ENCODE measurements around the gene TEX47. TPM values are rescaled to one million over a fixed set of nuclear protein-coding genes. Genes with fewer than 3 reads are reported as not detected.

Gene TEX47
- total RNA-seq, 1 experiment from 2014 or later, result not detected

DNA sequence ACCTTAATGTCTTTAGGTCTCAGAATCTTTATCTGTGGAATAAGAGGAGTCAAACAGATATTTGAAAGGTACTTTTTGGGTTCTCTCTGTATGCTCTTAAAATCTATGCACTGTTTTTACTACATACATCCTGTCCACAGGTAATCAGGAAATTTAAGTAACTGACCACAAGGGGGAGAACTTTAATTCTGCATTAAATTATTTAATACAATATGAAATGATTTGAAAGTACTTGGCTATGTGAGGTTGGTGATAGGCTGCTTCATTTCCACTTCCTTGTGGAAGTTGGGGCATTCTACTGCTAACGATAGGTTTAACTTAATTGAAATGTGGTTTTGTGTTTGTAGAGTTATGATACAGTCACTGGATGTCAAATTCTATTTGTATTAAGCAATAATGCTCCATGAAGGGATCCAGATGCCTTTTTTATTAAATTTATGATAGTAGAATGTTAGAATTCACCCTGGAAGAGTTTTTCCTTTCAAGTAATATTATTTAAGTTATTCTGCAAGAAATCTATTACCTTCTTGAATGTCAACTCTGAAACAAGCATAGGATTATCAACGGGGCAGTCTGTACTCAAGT lies 6.0 kb downstream of the TEX47 start:
- ChIA-PET POLR2A (no interaction called here), CTCF (no interaction called here)
- Mint-ChIP-seq H3K36me3 (no peaks in the 10 kb centered on the region), H3K27me3 (ENCODE audit: low read depth) (no peaks in the 10 kb centered on the region), H3K27ac (no peak overlapping the region), H3K9me3 (no peaks in the 10 kb centered on the region), H3K4me1 (no peaks in the 10 kb centered on the region), H3K4me3 (no peak overlapping the region)
- TF ChIP-seq SMAD3 (CRISPR knock-in tag; IDR thresholded peaks at IDR 0.05; ENCODE audit: borderline replicate concordance) (no peak), NFE2L1 (CRISPR knock-in tag; IDR thresholded peaks at IDR 0.05) (no peak)
- TF ChIP-seq, protein P1, sequence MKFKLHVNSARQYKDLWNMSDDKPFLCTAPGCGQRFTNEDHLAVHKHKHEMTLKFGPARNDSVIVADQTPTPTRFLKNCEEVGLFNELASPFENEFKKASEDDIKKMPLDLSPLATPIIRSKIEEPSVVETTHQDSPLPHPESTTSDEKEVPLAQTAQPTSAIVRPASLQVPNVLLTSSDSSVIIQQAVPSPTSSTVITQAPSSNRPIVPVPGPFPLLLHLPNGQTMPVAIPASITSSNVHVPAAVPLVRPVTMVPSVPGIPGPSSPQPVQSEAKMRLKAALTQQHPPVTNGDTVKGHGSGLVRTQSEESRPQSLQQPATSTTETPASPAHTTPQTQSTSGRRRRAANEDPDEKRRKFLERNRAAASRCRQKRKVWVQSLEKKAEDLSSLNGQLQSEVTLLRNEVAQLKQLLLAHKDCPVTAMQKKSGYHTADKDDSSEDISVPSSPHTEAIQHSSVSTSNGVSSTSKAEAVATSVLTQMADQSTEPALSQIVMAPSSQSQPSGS (CRISPR knock-in tag; IDR thresholded peaks at IDR 0.05; ENCODE audit: borderline replicate concordance, low read depth), result no peak
- TF ChIP-seq, protein P2, sequence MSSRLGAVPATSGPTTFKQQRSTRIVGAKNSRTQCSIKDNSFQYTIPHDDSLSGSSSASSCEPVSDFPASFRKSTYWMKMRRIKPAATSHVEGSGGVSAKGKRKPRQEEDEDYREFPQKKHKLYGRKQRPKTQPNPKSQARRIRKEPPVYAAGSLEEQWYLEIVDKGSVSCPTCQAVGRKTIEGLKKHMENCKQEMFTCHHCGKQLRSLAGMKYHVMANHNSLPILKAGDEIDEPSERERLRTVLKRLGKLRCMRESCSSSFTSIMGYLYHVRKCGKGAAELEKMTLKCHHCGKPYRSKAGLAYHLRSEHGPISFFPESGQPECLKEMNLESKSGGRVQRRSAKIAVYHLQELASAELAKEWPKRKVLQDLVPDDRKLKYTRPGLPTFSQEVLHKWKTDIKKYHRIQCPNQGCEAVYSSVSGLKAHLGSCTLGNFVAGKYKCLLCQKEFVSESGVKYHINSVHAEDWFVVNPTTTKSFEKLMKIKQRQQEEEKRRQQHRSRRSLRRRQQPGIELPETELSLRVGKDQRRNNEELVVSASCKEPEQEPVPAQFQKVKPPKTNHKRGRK (CRISPR knock-in tag; IDR thresholded peaks at IDR 0.05; ENCODE audit: borderline replicate concordance), result no peak
- DNase-seq (ENCODE audit: low spot score) (no peak), ATAC-seq (no peak; the same call in 1 of the 2 replicates)

- H3K27ac Mint-ChIP-seq, result no peak overlapping the region
- no peaks in the 10 kb centered on the region for H3K9me3 Mint-ChIP-seq
- POLR2A ChIA-PET, result no interaction called here
- CTCF ChIA-PET, result no interaction called here
- no peak for DNase-seq (ENCODE audit: low spot score)
- no peak for ATAC-seq
- no peak overlapping the region for H3K4me3 Mint-ChIP-seq
- no peaks in the 10 kb centered on the region for H3K36me3 Mint-ChIP-seq
- TF ChIP-seq MXD4 (CRISPR knock-in tag; IDR thresholded peaks at IDR 0.05; ENCODE audit: borderline replicate concordance) (no peak), FOXP4 (CRISPR knock-in tag; IDR thresholded peaks at IDR 0.05) (no peak)
- no peaks in the 10 kb centered on the region for H3K4me1 Mint-ChIP-seq
- H3K27me3 Mint-ChIP-seq (ENCODE audit: low read depth), result no peaks in the 10 kb centered on the region
Measured at GRCh38 chr7:88787777-88788176, 7.8 kb downstream of the TEX47 start.

- ChIA-PET POLR2A (no interaction called here), CTCF (no interaction called here)
- TF ChIP-seq GABPB1 (CRISPR knock-in tag; IDR thresholded peaks at IDR 0.05), result no peak
- no peak for TF ChIP-seq ZNF219 (CRISPR knock-in tag; IDR thresholded peaks at IDR 0.05; ENCODE audit: borderline replicate concordance)
- no peak for TF ChIP-seq ZNF138 (CRISPR knock-in tag; conservative IDR thresholded peaks at IDR 0.05)
- TF ChIP-seq STAT6 (CRISPR knock-in tag; conservative IDR thresholded peaks at IDR 0.05; ENCODE audit: low read depth), result no peak
- TF ChIP-seq, protein P2 (CRISPR knock-in tag; IDR thresholded peaks at IDR 0.05; ENCODE audit: borderline replicate concordance), result no peak
- TF ChIP-seq ZNF263 (CRISPR knock-in tag; IDR thresholded peaks at IDR 0.05; ENCODE audit: low read depth), result no peak
- no peak for TF ChIP-seq USF2 (CRISPR knock-in tag; IDR thresholded peaks at IDR 0.05)
- TF ChIP-seq RORB (CRISPR knock-in tag; IDR thresholded peaks at IDR 0.05), result no peak
- TF ChIP-seq USF1 (CRISPR knock-in tag; IDR thresholded peaks at IDR 0.05), result no peak
- TF ChIP-seq E2F4 (CRISPR knock-in tag; IDR thresholded peaks at IDR 0.05; ENCODE audit: borderline replicate concordance, low read depth), result no peak
- TF ChIP-seq, protein P3, sequence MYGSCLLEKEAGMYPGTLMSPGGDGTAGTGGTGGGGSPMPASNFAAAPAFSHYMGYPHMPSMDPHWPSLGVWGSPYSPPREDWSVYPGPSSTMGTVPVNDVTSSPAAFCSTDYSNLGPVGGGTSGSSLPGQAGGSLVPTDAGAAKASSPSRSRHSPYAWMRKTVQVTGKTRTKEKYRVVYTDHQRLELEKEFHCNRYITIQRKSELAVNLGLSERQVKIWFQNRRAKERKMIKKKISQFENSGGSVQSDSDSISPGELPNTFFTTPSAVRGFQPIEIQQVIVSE (CRISPR knock-in tag; IDR thresholded peaks at IDR 0.05; ENCODE audit: borderline replicate concordance), result no peak
- TF ChIP-seq NFE2L1 (CRISPR knock-in tag; IDR thresholded peaks at IDR 0.05), result no peak
- DNase-seq (ENCODE audit: low spot score) (no peak), ATAC-seq (no peak)
- H3K27me3 Mint-ChIP-seq (ENCODE audit: low read depth), result no peaks in the 10 kb centered on the region
- no peaks in the 10 kb centered on the region for H3K9me3 Mint-ChIP-seq
- H3K36me3 Mint-ChIP-seq, result no peaks in the 10 kb centered on the region
- no peaks in the 10 kb centered on the region for H3K4me1 Mint-ChIP-seq
- no peak overlapping the region for H3K27ac Mint-ChIP-seq
- H3K4me3 Mint-ChIP-seq, result no peak overlapping the region
Measured at GRCh38 chr7:88775838-88776237, 19.7 kb downstream of the TEX47 start.

Data from WTC11 (cell line).